ENCODE data around the gene MSRB3. TPM values are rescaled to one million over a fixed set of nuclear protein-coding genes. Genes with fewer than 3 reads are reported as not detected.

Gene MSRB3
- polyA plus RNA-seq, 1 donor (not counting 4 experiments of a cell fraction or from before 2014, with no cell fraction given) = 12.3 TPM

DNA sequence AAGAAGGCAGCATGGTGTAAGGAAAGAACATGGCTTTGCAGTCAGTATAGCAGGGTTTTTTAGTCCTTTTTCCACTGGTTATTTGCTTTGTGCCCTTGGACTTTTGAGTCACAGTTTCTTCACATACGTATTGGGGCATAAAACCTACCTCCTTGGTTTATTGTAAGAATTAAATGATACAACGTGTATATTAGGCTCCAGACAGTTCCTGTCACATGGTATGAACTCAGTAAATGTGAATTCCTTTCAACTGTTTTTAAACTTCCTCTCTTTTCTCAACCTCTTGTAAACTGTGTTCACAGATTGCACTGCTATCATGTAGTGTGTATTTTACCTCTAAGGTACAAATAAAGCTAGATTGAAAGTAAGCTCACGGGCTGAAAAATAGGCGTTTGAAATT lies 29.5 kb downstream of the MSRB3 start:
- dilution Hi-C loops (cut with MboI; ENCODE audit: extremely low pct_ligation_motif_present, low sequenced_read_pairs) = no loop called here
- no peak overlapping the region for H3K27ac ChIP-seq (ENCODE audit: control insufficient read depth, insufficient read depth, low read length)
- no peaks in the 10 kb centered on the region for H3K9me1 ChIP-seq (ENCODE audit: control insufficient read depth, extremely low read depth, insufficient read depth, low read length)
- no peaks in the 10 kb centered on the region for H4K20me1 ChIP-seq (ENCODE audit: control insufficient read depth, extremely low read depth, insufficient read depth, low read length)
- peak overlapping the region; percentile 50 for H2AFZ ChIP-seq (ENCODE audit: control insufficient read depth, low read length)
- H3K27me3 ChIP-seq (ENCODE audit: control insufficient read depth, extremely low read depth, insufficient read depth, low read length) = no peaks in the 10 kb centered on the region
- FAIRE-seq (peak; percentile 59), DNase-seq (ENCODE audit: low read depth, low spot score) (no peak)
- H3K9me3 ChIP-seq (ENCODE audit: control insufficient read depth, low read depth, low read length) = no peaks in the 10 kb centered on the region
- H3K79me2 ChIP-seq (ENCODE audit: control insufficient read depth, insufficient read depth, low read length) = no peaks in the 10 kb centered on the region
- H3K36me3 ChIP-seq (ENCODE audit: control insufficient read depth in 2 of 2, extremely low read depth in 1 of 2, insufficient read depth in 2 of 2, low read length in 2 of 2) = no peaks in the 10 kb centered on the region
- no peak overlapping the region for H3K4me3 ChIP-seq (ENCODE audit: control insufficient read depth in 2 of 3, extremely low read depth in 1 of 3, insufficient read depth in 2 of 3, low read depth in 1 of 3, low read length in 3 of 3)
- H3K9ac ChIP-seq (ENCODE audit: control insufficient read depth, extremely low read depth, insufficient read depth, low read length) = no peak overlapping the region
- H3K4me2 ChIP-seq (ENCODE audit: control insufficient read depth, extremely low read depth, insufficient read depth, low read depth, low read length) = no peak overlapping the region
- H3K4me1 ChIP-seq (ENCODE audit: control insufficient read depth, extremely low read depth, insufficient read depth, low read length) = peaks cover 24% of the 10 kb centered on the region
- TF ChIP-seq, protein P1, sequence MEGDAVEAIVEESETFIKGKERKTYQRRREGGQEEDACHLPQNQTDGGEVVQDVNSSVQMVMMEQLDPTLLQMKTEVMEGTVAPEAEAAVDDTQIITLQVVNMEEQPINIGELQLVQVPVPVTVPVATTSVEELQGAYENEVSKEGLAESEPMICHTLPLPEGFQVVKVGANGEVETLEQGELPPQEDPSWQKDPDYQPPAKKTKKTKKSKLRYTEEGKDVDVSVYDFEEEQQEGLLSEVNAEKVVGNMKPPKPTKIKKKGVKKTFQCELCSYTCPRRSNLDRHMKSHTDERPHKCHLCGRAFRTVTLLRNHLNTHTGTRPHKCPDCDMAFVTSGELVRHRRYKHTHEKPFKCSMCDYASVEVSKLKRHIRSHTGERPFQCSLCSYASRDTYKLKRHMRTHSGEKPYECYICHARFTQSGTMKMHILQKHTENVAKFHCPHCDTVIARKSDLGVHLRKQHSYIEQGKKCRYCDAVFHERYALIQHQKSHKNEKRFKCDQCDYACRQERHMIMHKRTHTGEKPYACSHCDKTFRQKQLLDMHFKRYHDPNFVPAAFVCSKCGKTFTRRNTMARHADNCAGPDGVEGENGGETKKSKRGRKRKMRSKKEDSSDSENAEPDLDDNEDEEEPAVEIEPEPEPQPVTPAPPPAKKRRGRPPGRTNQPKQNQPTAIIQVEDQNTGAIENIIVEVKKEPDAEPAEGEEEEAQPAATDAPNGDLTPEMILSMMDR (optimal IDR thresholded peaks at IDR 0.05 in 1 of 3, IDR thresholded peaks at IDR 0.05 in 1 of 3, conservative IDR thresholded peaks at IDR 0.05 in 1 of 3; ENCODE audit: extremely low read depth in 1 of 3, insufficient read depth in 2 of 3, low read length in 3 of 3) = no peak
- TF ChIP-seq EZH2 (IDR thresholded peaks at IDR 0.05; ENCODE audit: low read length) = no peak

DNA sequence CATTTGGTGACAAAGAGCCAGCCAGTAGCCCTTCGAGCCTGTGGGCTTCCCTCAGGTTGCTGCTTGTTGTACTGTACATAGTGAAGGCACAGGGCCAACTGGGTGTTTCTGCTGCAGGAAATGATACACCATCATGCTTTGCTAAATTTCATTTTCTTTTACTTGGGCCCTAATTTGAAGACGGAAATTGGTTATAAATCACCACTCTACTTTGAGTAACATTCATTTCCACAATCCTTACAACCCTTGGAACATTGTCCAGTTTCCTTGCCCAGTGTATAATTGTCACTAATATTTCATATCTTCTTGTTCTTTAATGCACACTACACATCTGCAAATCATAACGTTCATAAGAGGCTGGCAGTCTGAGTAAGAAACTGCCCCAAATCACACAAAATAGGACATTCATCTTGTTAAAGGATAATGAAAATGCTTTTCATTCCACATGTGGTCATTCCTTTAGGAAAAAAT lies 30.2 kb downstream of the MSRB3 start:
- Histone ChIP-seq H3K27ac (ENCODE audit: control insufficient read depth, insufficient read depth, low read length) (no peak overlapping the region), H3K9me1 (ENCODE audit: control insufficient read depth, extremely low read depth, insufficient read depth, low read length) (no peaks in the 10 kb centered on the region), H3K9ac (ENCODE audit: control insufficient read depth, extremely low read depth, insufficient read depth, low read length) (no peak overlapping the region), H3K79me2 (ENCODE audit: control insufficient read depth, insufficient read depth, low read length) (no peaks in the 10 kb centered on the region), H4K20me1 (ENCODE audit: control insufficient read depth, extremely low read depth, insufficient read depth, low read length) (no peaks in the 10 kb centered on the region), H3K9me3 (ENCODE audit: control insufficient read depth, low read depth, low read length) (no peaks in the 10 kb centered on the region), H3K27me3 (ENCODE audit: control insufficient read depth, extremely low read depth, insufficient read depth, low read length) (no peaks in the 10 kb centered on the region), H3K36me3 (ENCODE audit: control insufficient read depth in 2 of 2, extremely low read depth in 1 of 2, insufficient read depth in 2 of 2, low read length in 2 of 2) (no peaks in the 10 kb centered on the region), H3K4me1 (ENCODE audit: control insufficient read depth, extremely low read depth, insufficient read depth, low read length) (peaks cover 24% of the 10 kb centered on the region), H3K4me2 (ENCODE audit: control insufficient read depth, extremely low read depth, insufficient read depth, low read depth, low read length) (peak overlapping the region; percentile 22), H2AFZ (ENCODE audit: control insufficient read depth, low read length) (no peak overlapping the region), H3K4me3 (ENCODE audit: control insufficient read depth in 2 of 3, extremely low read depth in 1 of 3, insufficient read depth in 2 of 3, low read depth in 1 of 3, low read length in 3 of 3) (no peak overlapping the region)
- dilution Hi-C loops (cut with MboI; ENCODE audit: extremely low pct_ligation_motif_present, low sequenced_read_pairs) = no loop called here
- DNase-seq (ENCODE audit: low read depth, low spot score) (no peak), FAIRE-seq (peak; percentile 88)
- TF ChIP-seq, protein P1 (optimal IDR thresholded peaks at IDR 0.05 in 1 of 3, IDR thresholded peaks at IDR 0.05 in 1 of 3, conservative IDR thresholded peaks at IDR 0.05 in 1 of 3; ENCODE audit: extremely low read depth in 1 of 3, insufficient read depth in 2 of 3, low read length in 3 of 3) = no peak
- no peak for TF ChIP-seq EZH2 (IDR thresholded peaks at IDR 0.05; ENCODE audit: low read length)
